Posterior cingulate gyrus (tissue), 11 donors: Measurements from ENCODE around the gene RNF32.
"Not testable (repeated sequence)": the region's sequence is repeated elsewhere in the genome, so short reads cannot be mapped to it uniquely, and the experiment has no call there.

Experiments
- DNase-seq, 10 donors: peaks; one replicate each; pipeline versions ENCODE4 v3.0.0 to v3.0.0-alpha.2; 2020 to 2021; ENCODE audit warnings: mixed read lengths in 3 of 10
- intact Hi-C: fragments of 100-400 bp; cut with DNase I; formaldehyde crosslinking; loops from one replicate; pipeline ENCODE4 v1.15.1; 2023

The RNF32 gene

DNA sequence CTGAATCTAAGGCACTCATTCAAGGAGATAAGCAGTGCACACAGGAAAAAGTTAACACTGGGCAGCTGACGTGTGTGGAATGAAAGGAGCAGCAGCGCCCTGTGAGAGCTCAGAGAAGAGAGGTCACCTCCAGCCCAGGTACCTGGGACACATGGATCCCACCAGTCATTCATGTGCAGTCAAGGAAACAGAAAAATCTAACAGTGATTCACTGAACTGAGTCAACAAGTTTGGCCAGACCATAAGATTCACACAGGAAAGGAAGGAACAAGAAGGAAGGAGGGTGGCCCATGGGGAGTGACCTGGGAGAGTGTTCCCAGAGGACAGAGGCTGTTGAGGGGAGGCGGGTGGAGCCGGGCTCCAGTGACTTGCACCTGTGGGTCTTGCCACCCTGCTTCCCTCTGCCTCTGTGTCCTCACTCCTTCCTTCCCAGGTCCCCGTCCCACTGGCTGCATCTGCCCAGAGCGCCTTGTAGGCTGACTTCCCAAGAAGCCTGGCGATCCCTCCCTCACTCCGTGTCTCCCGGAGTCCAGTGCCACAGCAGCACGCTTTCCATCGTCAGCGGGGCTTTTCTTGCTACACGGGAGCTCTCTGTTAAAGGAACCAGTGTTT lies 27.7 kb downstream of the RNF32 start:
- intact Hi-C loops = no loop called here
- DNase-seq = peak in 2 of 10 donors; percentile 50 to 57

DNA sequence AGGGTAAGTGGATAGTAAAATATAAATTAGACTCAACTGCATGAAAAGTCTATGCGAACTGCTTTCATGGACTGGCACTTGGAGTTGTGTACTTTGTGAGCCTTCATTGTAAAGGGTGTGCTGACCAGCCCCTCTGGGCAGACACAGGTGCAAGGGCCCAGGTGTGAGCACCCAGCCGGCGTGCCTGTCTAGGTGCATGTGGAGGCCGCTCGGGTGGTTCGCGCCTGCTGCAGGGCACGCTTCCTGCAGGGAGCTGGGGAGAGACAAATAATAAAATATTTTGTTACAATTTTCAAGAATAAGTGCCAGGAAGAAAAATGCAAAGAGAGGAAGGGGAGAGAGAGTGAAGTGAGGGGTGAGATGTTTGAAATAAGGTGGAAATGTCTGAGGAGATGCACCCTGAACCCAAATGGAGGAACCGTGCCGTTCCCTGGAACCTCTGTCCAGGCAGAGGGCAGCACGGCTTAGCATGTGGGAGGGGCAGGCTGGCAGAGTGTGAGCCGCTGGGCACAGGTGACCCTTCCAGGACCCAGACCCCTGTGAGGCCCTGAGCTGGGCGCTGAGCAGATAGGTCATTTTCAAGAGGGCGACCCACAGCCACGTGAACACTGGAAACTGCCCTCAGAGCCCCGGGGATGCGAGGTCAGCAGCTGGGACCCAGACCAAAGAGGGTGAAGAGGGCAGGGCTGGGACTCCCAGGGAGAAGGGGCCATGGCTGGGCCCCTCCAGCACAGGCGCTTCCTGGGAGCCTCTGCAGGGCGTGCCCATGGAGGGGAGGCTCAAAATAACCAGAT lies 28.7 kb downstream of the RNF32 start:
- peak in 2 of 10 donors; percentile 30 to 65 for DNase-seq
- intact Hi-C loops = no loop called here

DNA sequence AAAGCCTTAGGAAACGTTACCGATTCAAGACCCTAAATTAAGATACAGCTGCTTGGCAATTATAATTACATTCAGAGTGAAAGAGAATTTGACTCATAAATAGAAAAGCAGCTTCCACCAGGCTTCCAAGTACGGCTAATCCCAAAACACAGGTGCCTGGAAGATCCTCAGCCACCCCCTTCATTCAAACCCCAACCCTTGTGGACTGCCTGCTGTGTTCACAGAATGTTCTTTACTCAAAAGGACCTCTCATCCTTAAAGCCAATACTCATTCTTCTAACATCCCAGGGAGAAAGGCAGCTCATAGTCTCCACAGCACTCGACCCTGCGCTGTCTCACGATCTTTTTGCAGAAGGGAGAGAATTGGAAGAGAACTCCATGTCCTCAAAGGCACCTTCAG lies 32.9 kb downstream of the RNF32 start:
- no peak for DNase-seq
- intact Hi-C loops = no loop called here

DNA sequence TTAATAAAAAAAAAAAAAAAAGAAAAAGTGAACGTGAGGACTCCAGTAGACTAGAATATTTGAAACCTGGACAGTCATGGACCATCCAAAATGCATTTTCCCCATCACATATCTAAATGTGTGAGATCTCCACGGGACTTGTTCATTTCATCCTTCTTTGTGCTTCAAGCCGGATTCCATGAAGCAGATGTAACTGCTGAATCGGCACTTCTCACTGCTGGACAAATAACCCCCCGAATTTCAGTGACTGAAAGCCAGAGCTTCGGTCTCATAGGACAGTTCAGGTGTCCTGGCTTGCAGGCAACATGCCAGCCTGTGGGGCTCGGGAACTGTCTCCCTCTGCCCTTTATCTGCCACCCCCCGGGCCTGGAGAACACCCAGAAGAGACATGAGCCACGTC lies 33.3 kb downstream of the RNF32 start:
- peak in 1 of 10 donors; percentile 47 for DNase-seq
- intact Hi-C loops = no loop called here

DNA sequence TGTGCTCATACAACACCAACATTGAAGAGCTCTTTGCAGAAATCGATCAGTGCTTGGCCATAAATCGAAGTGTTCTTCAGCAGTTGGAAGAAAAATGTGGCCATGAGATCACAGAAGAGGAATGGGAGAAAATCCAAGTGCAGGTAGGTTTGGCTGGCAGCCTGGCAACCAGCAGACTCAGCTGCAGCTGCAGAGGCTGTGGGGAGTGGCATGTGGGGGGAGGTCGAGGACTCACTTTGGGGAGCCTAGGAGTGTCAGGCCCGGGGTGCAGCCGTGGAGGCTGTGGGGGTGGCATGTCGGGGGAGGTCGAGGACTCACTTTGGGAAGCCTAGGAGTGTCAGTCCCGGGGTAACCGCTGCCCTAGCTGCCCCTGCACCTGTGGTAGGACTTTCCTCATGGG lies 35.1 kb downstream of the RNF32 start:
- intact Hi-C loops = no loop called here
- peak in 2 of 10 donors; percentile 49 to 64 for DNase-seq

DNA sequence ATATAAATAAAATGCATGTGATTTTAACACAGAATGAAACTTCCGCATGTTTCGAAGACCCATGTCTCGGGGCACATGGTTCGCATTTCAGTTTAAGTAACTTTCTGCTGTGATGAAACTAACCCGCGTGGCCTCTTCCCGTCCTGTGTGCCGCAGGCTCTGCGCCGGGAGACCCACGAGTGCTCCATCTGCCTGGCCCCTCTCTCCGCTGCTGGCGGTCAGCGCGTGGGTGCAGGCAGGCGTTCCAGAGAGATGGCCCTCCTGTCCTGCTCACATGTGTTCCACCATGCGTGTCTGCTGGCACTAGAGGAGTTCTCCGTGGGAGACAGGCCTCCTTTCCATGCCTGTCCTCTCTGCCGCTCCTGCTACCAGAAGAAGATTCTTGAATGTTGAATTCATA lies 35.7 kb downstream of the RNF32 start:
- intact Hi-C loops = no loop called here

DNA sequence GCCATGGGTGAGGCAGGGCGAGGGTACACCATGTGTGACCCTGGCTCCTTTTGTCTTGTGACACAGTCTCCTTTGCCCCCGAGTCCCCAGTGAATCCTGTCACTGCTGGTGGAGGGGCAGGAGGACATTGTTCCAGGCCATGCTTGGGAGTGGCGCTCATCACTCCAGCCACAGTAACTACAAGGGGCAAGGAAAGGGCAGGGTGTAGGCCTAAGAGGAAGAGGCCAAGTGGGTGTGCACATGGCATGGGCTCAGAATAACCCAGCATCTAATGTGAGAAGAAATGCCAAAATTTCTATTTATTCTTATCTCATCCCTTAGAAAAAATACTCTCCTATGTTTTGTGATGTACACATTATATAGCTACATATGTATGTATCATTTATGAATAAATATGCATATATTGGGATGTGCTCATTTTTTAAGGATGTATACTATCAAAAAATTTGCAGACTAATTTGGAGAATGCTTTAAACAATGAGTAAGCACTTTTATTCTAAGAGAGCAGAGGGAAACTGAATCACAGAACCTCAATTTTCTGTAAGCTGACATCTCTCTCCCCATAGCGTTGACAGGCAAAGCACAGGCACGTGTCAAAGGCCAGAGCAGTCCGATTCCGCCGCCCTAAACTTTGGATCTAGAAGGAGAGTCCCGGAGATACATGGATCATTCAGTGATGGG lies 36.9 kb downstream of the RNF32 start:
- intact Hi-C loops = no loop called here
- peak in 1 of 10 donors; percentile 45 for DNase-seq

More for the DNA sequence above, 35.7 kb downstream of the RNF32 start:
- DNase-seq = peak in 2 of 10 donors; percentile 43 to 74

DNA sequence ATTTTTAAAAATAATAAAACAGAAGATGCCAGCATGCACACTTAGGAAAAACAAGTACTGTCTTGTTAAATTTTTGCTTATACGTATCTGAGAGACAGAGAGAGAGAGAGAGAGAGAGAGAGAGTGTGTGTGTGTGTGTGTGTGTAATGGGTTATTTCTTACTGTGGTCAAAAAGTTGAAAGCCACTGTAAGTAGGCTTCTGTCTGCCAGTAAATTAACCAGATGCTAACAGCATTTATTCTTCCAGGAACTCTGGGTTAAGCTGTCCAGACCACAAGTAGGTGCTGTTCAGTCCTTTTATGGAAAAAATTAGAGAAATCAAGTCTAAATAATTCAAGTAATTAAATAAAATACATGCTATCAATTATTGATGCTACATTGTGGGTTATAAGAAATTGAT lies 39.7 kb downstream of the RNF32 start:
- no peak for DNase-seq
- intact Hi-C loops = no loop called here

DNA sequence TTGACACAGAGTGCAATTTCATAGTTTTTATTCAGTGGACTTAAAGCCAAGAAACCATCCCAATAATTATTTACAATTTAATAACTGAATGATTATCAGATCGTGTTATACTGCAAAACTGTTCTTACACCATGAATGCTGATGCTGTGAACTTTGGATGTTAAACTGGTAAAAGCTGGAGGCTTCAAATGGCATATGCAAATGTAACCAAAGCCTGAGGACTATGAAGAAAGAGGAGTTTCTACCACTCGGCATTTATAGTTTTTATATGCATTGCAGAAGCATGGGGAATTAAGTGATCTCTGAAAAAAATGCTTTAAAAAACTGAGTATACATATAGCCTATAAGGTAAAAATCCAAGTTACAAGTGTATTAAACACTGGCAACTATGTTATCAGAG lies 42.4 kb downstream of the RNF32 start:
- DNase-seq = no peak
- intact Hi-C loops = no loop called here

DNA sequence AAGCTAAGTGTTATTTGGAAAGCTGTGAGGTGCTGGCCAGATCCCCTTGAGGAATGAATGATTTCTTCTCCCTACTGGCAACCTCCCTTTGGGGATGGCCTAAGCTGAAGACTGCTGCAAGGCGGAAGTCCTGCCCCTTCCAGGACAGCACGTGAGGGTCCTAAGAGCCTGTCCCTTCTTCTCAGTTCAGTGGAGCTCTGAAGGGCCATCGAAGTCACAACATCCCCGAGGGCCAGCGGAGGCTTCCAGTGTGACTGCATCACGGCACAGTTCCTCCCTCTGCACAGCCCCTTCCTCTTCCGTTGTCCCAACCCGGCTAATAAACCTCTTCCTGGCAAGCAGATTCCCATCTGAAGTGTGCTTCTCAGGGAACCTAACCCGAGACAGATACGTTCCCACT lies 43.7 kb downstream of the RNF32 start:
- no peak for DNase-seq

DNA sequence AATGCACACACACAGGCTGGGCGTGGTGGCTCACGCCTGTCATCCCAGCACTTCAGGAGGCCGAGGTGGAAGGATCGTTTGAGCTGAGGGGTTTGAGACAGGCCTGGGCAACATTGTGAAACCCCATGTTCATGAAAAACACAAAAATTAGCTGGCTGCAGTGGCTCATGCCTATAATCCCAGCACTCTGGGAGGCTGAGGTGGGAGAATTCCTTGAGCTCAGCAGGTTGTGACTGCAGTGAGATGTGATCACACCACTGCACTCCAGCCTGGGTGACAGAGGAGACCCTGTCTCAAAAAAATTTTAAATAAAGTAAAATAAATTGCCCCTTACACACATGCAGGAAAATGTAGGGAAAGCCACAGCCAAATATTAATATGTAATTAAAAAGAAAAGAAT lies 44.1 kb downstream of the RNF32 start:
- intact Hi-C loops = no loop called here

More for the DNA sequence above, 43.7 kb downstream of the RNF32 start:
- intact Hi-C loops = no loop called here

DNA sequence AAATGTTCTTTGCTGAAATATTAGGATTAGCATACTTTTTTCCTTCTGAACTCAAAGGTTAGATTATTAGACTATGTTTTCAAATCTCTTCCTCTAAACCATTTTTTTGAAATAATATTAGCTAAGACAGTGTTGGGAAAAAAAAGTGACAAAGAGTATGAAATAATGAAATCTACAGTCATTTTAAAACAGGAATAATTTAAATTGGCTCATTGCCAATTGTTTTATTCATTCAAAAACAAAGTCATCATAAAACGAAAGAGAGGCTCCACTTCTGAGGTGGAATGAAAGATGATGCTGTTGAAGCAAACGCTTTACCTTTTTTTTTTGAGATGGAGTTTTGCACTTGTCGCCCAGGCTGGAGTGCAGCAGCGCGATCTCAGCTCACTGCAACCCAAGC lies 51.2 kb downstream of the RNF32 start:
- intact Hi-C loops = no loop called here
- DNase-seq = no peak

More for the DNA sequence above, 44.1 kb downstream of the RNF32 start:
- DNase-seq = no peak

DNA sequence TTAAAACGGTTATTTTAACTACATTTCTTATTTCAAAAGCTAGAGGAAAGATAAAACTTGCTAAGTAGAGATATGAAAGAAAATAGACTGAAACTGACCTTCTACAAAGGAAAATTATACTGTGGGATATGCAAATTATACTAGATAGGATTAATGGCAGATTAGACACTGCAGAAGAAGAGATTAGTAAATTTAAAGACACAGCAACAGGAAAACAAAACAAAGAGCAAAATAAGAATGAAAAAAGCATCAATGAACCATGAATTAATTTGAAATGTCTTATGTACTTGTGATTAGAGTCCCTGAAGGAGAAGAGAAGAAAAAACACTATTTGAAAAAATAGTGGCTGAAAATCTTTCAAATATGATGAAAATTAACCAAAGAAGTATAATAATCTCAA lies 52.3 kb downstream of the RNF32 start:
- intact Hi-C loops = no loop called here

DNA sequence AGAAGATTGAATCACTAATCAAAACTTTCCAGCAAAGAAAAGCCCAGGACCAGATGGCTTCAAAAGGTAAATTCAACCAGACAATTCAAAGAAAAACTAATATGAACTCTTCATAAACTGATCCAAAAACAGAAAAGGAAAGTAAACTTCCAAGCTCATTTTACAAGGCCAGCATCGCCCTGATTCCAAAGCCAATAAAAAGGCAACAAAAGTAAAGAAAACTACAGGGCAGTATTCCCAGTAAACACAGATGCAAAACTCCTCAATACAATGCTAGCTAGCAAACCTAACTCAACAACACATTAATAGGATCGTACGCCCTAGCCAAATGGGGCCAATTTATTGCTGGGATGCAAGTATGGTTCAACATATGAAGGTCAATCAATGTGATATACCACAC lies 53.1 kb downstream of the RNF32 start:
- no peak for DNase-seq

More for the DNA sequence above, 52.3 kb downstream of the RNF32 start:
- no peak for DNase-seq

DNA sequence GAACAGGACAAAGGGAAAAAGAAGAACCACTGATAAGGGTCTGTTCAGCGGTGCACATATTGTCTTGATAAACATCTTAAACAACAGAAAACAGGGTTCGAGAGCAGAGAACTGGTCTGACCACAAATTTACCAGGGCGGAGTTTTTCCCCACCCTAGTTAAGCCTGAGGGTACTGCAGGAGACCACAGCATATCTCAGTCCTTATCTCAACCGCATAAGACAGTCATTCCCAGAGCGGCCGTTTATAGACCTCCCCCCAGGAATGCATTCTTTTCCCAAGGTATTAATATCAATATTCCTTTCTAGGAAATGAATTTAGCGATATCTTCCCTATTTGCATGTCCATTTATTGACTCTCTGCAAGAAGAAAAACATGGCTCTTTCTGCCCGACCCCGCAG lies 56.7 kb downstream of the RNF32 start:
- DNase-seq, intact Hi-C loops: not testable (repeated sequence)

More for the DNA sequence above, 53.1 kb downstream of the RNF32 start:
- intact Hi-C loops = no loop called here

DNA sequence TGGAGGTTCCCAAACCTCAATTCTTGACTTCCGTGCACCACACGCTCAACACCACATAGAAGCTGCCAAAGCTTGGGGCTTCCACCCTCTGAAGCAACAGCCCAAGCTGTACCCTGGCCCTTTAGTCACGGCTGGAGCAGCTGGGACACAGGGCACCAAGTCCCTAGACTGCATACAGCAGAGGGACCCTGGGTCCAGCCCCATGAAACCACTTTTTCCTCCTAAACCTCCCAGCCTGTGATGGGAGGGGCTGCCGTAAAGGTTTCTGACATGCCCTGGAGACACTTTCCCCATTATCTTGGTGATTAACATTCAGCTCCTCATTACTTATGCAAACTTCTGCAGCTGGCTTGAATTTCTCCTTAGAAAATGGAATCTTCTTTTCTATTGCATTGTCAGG lies 57.9 kb downstream of the RNF32 start:
- DNase-seq, intact Hi-C loops: not testable (repeated sequence)

DNA sequence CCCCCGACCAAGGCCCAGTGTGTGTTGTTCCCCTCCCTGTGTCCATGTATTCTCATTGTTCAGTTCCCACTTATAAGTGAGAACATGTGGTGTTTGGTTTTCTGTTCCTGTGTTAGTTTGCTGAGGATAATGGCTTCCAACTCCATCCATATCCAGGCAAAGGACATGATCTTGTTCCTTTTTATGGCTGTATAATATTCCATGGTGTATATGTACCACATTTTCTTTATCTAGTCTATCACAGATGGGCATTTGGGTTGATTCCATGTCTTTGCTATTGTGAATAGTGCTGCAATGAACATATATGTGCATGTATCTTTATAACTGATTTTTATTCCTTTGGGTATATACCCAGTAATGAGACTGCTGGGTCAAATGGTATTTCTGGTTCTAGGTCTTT lies 61.2 kb downstream of the RNF32 start:
- intact Hi-C loops, DNase-seq: not testable (repeated sequence)

DNA sequence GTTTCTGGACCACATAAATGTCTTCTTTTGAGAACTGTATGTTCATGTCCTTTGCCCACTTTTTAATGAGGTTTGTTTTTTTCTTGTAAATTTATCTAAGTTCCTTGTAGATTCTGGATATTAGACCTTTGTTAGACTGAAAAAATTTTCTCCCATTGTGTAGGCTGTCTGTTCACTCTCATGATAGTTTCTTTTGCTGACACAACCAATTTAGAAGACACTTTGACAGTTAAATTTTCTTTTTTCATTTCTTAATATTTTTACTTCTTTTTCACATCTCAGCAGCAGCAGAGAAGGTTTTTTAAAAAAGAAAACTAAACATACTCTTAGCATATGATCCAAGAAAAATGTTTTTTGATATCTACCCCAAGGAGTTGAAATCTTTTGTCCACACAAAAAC lies 61.8 kb downstream of the RNF32 start:
- intact Hi-C loops = no loop called here
- no peak for DNase-seq

DNA sequence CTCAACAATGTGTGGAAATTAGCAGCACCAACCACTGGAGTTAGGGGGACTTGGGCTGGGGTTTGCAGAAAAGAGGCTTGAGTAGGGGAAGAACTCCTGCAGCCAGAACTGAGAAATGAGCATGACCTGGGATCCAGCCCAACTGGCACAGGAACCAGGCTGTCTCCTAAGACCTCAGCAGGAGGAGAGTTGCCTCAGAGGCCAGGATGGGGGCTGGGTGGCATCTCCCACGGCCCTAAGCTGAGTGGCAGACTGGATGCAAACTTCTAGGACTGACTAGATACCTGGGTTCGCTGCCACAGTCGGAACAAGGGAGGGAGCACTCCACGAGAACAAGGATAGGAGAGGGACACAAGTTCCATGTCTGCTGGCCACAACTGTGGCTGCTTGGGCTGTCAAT lies 62.6 kb downstream of the RNF32 start:
- peak in 2 of 10 donors; percentile 41 to 80 for DNase-seq
- intact Hi-C loops = no loop called here

DNA sequence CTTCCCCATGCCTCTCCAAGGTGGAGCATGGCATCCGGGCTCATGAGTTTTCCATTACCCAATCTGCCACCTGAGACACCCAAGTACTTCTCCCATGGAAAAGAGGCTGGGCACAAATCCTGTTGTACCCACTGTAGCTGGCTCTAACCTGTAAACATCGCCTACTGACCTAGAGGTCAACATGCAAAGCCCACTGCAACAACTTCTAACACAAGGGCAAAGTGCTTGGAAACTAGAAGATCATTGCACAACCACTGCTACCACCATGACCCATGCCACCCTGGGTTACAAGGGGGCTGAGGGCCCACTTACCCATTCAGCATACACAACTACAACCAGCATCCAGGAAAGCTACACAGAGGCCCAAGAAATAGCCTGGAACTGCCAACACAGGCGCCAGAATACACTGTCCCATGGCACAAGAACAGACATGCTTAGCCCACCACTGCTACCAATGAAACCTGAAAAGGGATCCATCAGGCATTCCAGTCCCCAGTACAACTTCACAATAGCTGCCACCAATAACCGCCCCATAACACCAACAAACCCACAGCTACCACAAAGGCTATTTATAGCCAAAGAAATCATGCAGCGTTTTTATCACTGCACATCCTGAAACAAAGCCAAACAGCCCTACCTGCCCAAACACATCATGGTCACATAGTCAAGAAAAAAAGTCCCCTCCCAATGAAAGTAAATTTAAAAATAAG lies 63.4 kb downstream of the RNF32 start:
- intact Hi-C loops = no loop called here
- DNase-seq = no peak
